Keratinocyte (primary cell): ENCODE results near the gene RTN4R. TPM values are rescaled to one million over a fixed set of nuclear protein-coding genes. Genes with fewer than 3 reads are reported as not detected.

Experiments used
- DNase-seq: peaks from one replicate; pipeline ENCODE4 v3.0.0-alpha.2; 2011; ENCODE audit warnings: low read depth, missing footprints, low spot score
- FAIRE-seq: peaks from 2 replicates; lab custom pipeline; 2011; peaks lifted over from hg19 to GRCh38; lab: Jason Lieb, UNC
- H2AFZ ChIP-seq: 2 replicates; pipeline ENCODE4 v1.6.0; 2012; ENCODE audit warnings: low read length, control low read depth, inconsistent platforms; ENCODE audit not compliant: control insufficient read depth
- H3K27ac ChIP-seq: 2 replicates; pipeline ENCODE4 v1.5.1; 2011; ENCODE audit warnings: low read length; ENCODE audit not compliant: control insufficient read depth, insufficient read depth
- H3K27me3 ChIP-seq: 3 replicates; pipeline ENCODE4 v1.6.0; 2011; ENCODE audit warnings: low read length; ENCODE audit not compliant: control insufficient read depth, insufficient read depth; ENCODE audit errors: extremely low read depth
- H3K36me3 ChIP-seq, 2 experiments: 2 replicates in 1 of 2; 3 replicates in 1 of 2; pipeline ENCODE4 v1.5.1; 2011; ENCODE audit warnings: low read length in 2 of 2, mild to moderate bottlenecking in 1 of 2; ENCODE audit not compliant: control insufficient read depth in 2 of 2, insufficient read depth in 2 of 2; ENCODE audit errors: extremely low read depth in 1 of 2
- H3K4me1 ChIP-seq: 3 replicates; pipeline ENCODE4 v1.5.1; 2011; ENCODE audit warnings: low read length; ENCODE audit not compliant: control insufficient read depth, insufficient read depth; ENCODE audit errors: extremely low read depth
- H3K4me2 ChIP-seq: 3 replicates; pipeline ENCODE4 v1.6.0; 2011; ENCODE audit warnings: low read depth, low read length; ENCODE audit not compliant: control insufficient read depth, insufficient read depth; ENCODE audit errors: extremely low read depth
- H3K4me3 ChIP-seq, 3 experiments: fragments of 200-600 bp in 1 of 3; sonication (generic) in 1 of 3; 2 replicates in 2 of 3; 3 replicates in 1 of 3; pipeline ENCODE4 v1.5.1; 2011 to 2016; ENCODE audit warnings: low read length in 3 of 3, mild to moderate bottlenecking in 3 of 3, control low read depth in 2 of 3, inconsistent platforms in 1 of 3, low read depth in 1 of 3, mixed read lengths in 1 of 3, mixed run types in 1 of 3, moderate library complexity in 1 of 3; ENCODE audit not compliant: control insufficient read depth in 2 of 3, insufficient read depth in 2 of 3; ENCODE audit errors: extremely low read depth in 1 of 3
- H3K79me2 ChIP-seq: 2 replicates; pipeline ENCODE4 v1.6.0; 2012; ENCODE audit warnings: low read length; ENCODE audit not compliant: control insufficient read depth, insufficient read depth
- H3K9ac ChIP-seq: 3 replicates; pipeline ENCODE4 v1.6.0; 2011; ENCODE audit warnings: low read length; ENCODE audit not compliant: control insufficient read depth, insufficient read depth; ENCODE audit errors: extremely low read depth
- H3K9me1 ChIP-seq: 3 replicates; pipeline ENCODE4 v1.6.0; 2011; ENCODE audit warnings: low read length; ENCODE audit not compliant: control insufficient read depth, insufficient read depth; ENCODE audit errors: extremely low read depth
- H3K9me3 ChIP-seq: 2 replicates; pipeline ENCODE4 v1.5.1; 2012; ENCODE audit warnings: low read depth, low read length; ENCODE audit not compliant: control insufficient read depth
- H4K20me1 ChIP-seq: 3 replicates; pipeline ENCODE4 v1.6.0; 2011; ENCODE audit warnings: low read length; ENCODE audit not compliant: control insufficient read depth, insufficient read depth; ENCODE audit errors: extremely low read depth
- EZH2 ChIP-seq: IDR thresholded peaks from one replicate; pipeline ENCODE4 v1.6.1; 2012; ENCODE audit warnings: inconsistent platforms, mild to moderate bottlenecking, low read length, moderate library complexity
- dilution Hi-C: fragments of 300-500 bp; cut with MboI; formaldehyde crosslinking; loops from one replicate; pipeline ENCODE4 v1.7.0; 2020; ENCODE audit warnings: low sequenced_read_pairs; ENCODE audit not compliant: extremely low pct_ligation_motif_present
- polyA plus RNA-seq, 5 experiments: library from polyadenylated mRNA; depleted of rRNA in 3 of 5; stranded (reverse) in 3 of 5; stranded (forward) in 1 of 5; unstranded in 1 of 5; fragments of >200 nt; gene quantifications; 1 replicate in 1 of 5; 2 replicates in 3 of 5; 3 replicates in 1 of 5; pipeline versions ENCODE4 v1.2.1 to v1.2.3, GENCODE V29; 2011 to 2012; ENCODE audit warnings: missing spikeins in 2 of 5, low read depth in 1 of 5, low replicate concordance in 1 of 5
- TF ChIP-seq, protein P1 (sequence below), 3 experiments: IDR thresholded peaks in 1 of 3; conservative IDR thresholded peaks in 1 of 3; optimal IDR thresholded peaks in 1 of 3; 2 replicates in 2 of 3; 3 replicates in 1 of 3; pipeline versions ENCODE3 to v1.5.1; 2011; ENCODE audit warnings: low read length in 3 of 3, mild to moderate bottlenecking in 3 of 3, moderate library complexity in 2 of 3, control low read depth in 1 of 3, inconsistent platforms in 1 of 3; ENCODE audit not compliant: insufficient read depth in 2 of 3; ENCODE audit errors: extremely low read depth in 1 of 3

Gene RTN4R
- polyA plus RNA-seq, 1 donor (not counting 4 experiments of a cell fraction or from before 2014, with no cell fraction given): 2.5 TPM

DNA sequence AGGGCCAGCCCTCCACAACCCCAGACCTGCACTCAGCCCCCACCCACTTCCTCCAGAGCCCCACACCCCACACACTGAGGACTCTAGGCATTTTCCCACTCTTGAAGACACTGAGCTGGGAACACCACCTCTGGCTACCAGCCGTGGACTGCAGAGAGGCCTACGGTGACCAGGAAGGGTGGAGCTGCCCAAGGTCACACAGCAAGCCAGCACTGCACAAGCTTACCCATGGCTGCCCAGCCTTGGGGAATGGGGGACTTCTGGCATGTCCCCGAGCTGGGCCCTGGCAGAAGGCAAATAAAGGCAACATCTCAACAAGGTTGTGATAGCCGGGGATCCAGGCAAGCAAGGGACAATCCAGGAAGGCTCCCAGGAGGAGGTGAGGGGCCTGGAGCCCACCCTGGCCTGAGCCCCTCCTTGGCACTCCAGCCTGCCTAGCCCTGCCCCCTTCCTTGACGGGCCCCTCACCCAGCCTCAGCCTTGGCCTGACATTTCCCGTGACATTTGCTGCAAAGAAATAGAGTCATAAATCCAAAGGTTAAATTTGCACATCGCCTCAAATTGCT, 5.5 kb downstream of the RTN4R start:
- Histone ChIP-seq H3K4me3 (no peak overlapping the region), H3K27me3 (no peaks in the 10 kb centered on the region), H3K36me3 (no peaks in the 10 kb centered on the region), H3K4me1 (peaks cover 5% of the 10 kb centered on the region), H3K27ac (no peak overlapping the region), H3K9ac (no peak overlapping the region), H2AFZ (no peak overlapping the region), H3K79me2 (peaks cover 6% of the 10 kb centered on the region), H4K20me1 (no peaks in the 10 kb centered on the region), H3K9me3 (no peaks in the 10 kb centered on the region), H3K9me1 (no peaks in the 10 kb centered on the region), H3K4me2 (no peak overlapping the region)
- DNase-seq: no peak
- dilution Hi-C loops: no loop called here
- no peak for TF ChIP-seq EZH2
- TF ChIP-seq, protein P1, sequence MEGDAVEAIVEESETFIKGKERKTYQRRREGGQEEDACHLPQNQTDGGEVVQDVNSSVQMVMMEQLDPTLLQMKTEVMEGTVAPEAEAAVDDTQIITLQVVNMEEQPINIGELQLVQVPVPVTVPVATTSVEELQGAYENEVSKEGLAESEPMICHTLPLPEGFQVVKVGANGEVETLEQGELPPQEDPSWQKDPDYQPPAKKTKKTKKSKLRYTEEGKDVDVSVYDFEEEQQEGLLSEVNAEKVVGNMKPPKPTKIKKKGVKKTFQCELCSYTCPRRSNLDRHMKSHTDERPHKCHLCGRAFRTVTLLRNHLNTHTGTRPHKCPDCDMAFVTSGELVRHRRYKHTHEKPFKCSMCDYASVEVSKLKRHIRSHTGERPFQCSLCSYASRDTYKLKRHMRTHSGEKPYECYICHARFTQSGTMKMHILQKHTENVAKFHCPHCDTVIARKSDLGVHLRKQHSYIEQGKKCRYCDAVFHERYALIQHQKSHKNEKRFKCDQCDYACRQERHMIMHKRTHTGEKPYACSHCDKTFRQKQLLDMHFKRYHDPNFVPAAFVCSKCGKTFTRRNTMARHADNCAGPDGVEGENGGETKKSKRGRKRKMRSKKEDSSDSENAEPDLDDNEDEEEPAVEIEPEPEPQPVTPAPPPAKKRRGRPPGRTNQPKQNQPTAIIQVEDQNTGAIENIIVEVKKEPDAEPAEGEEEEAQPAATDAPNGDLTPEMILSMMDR (optimal IDR thresholded peaks at IDR 0.05 in 1 of 3, IDR thresholded peaks at IDR 0.05 in 1 of 3, conservative IDR thresholded peaks at IDR 0.05 in 1 of 3; ENCODE audit: extremely low read depth in 1 of 3, insufficient read depth in 2 of 3, low read length in 3 of 3): no peak
- no peak for FAIRE-seq

DNA sequence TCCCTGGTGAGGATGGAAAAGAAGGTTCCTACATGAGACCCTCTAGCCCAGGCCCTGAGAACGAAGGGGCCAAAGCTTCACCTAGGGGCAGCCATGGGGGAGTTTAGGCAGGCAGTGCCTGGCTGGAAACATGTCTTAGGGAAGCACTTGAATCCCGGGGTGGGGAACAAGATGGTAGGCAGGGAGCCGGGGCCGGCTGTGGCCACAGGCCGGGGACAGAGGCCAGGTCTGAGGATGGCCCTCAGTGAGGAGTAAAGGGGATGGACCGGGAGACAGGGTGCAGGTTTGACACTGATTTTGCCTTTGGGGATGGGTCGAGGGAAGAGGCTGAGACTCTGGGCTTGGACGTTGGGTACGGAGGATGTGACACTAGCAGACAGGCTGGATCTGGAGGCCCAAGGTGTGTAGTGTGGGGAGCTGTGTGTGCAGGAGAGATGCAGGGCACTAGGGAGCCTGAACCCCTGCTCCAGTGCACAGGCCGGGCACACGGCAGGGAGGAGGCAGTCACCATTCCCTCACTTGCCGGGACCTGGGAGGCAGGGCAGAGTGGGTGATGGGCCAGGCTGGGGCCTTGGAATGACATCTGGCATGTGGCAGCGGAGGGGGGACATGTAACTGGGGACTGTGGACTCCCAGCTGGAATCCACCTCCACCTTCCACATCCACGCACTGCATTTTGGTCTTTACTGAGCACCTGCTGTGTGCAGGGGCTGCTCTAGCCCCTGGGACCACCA, 6.1 kb downstream of the RTN4R start:
- Histone ChIP-seq H3K36me3 (no peaks in the 10 kb centered on the region), H3K9ac (no peak overlapping the region), H3K79me2 (peaks cover 5% of the 10 kb centered on the region), H3K27ac (no peak overlapping the region), H3K4me1 (peaks cover 2% of the 10 kb centered on the region), H3K4me2 (no peak overlapping the region), H2AFZ (no peak overlapping the region), H3K9me3 (no peaks in the 10 kb centered on the region), H3K9me1 (no peaks in the 10 kb centered on the region), H3K4me3 (no peak overlapping the region), H3K27me3 (no peaks in the 10 kb centered on the region), H4K20me1 (no peaks in the 10 kb centered on the region)
- dilution Hi-C loops: no loop called here
- FAIRE-seq (no peak), DNase-seq (no peak)
- TF ChIP-seq, protein P1 (optimal IDR thresholded peaks at IDR 0.05 in 1 of 3, IDR thresholded peaks at IDR 0.05 in 1 of 3, conservative IDR thresholded peaks at IDR 0.05 in 1 of 3; ENCODE audit: extremely low read depth in 1 of 3, insufficient read depth in 2 of 3, low read length in 3 of 3): no peak
- no peak for TF ChIP-seq EZH2
